PC-9 (cell line): ENCODE data around the gene YY1. TPM values are rescaled to one million over a fixed set of nuclear protein-coding genes. Genes with fewer than 3 reads are reported as not detected.
A peak's percentile ranks its signal among the peaks of the same experiment; 100 is the strongest.

ENCODE experiments used
- BruUV-seq: library from RNA; stranded (reverse); fragments of 400-500 nt; replicated peaks from 2 replicates; lab custom pipeline; 2021; lab: Mats Ljungman, UMichigan
- CTCF ChIA-PET: fragments of 300-600 bp; sonication (Branson Sonifier 250); formaldehyde crosslinking; loops from one replicate; lab custom pipeline; 2022; ENCODE audit warnings: antibody characterized with exemption; lab: Charles Lee
- POLR2A ChIA-PET: fragments of 300-600 bp; sonication (Branson Sonifier 250); formaldehyde crosslinking; loops from one replicate; lab custom pipeline; 2022; ENCODE audit warnings: antibody characterized with exemption; ENCODE audit not compliant: unreplicated experiment; lab: Charles Lee
- DNase-seq, 2 experiments: peaks; one replicate each; pipeline versions ENCODE4 v3.0.0 to v3.0.0-alpha.2; 2015 to 2022; ENCODE audit warnings: mixed read lengths in 1 of 2
- H2AFZ ChIP-seq: fragments of 200-600 bp; sonication (generic); 2 replicates; pipeline ENCODE4 v1.8.1; 2017; ENCODE audit warnings: antibody characterized with exemption
- H3F3A ChIP-seq: fragments of 200-600 bp; sonication (generic); 2 replicates; pipeline ENCODE4 v1.8.1; 2017; ENCODE audit warnings: antibody characterized with exemption, mild to moderate bottlenecking, low read depth; ENCODE audit not compliant: insufficient read depth
- H3K27ac ChIP-seq: fragments of 200-600 bp; sonication (generic); 2 replicates; pipeline ENCODE4 v1.6.1; 2016; ENCODE audit warnings: mixed run types
- H3K27me3 ChIP-seq: fragments of 200-600 bp; sonication (generic); 2 replicates; pipeline ENCODE4 v1.6.1; 2016; ENCODE audit warnings: low read depth, mixed run types; ENCODE audit not compliant: insufficient read depth
- H3K36me3 ChIP-seq: fragments of 200-600 bp; sonication (generic); 2 replicates; pipeline ENCODE4 v1.6.1; 2016; ENCODE audit warnings: low read depth, mixed run types
- H3K4me1 ChIP-seq: fragments of 200-600 bp; sonication (generic); replicated peaks from 2 replicates; pipeline ENCODE4 v1.6.1; 2016; ENCODE audit warnings: mixed run types; ENCODE audit not compliant: insufficient read depth
- H3K4me2 ChIP-seq: fragments of 200-600 bp; sonication (generic); 2 replicates; pipeline ENCODE4 v1.6.1; 2017; ENCODE audit warnings: mixed run types
- H3K4me3 ChIP-seq: fragments of 200-600 bp; sonication (generic); 2 replicates; pipeline ENCODE4 v1.6.1; 2016; ENCODE audit warnings: mixed run types
- H3K79me2 ChIP-seq: fragments of 200-600 bp; sonication (generic); 2 replicates; pipeline ENCODE4 v1.6.1; 2017; ENCODE audit warnings: low read depth, mixed run types
- H3K9me2 ChIP-seq: fragments of 200-600 bp; sonication (generic); 2 replicates; pipeline ENCODE4 v1.8.1; 2017; ENCODE audit warnings: mild to moderate bottlenecking; ENCODE audit not compliant: insufficient read depth
- H3K9me3 ChIP-seq: fragments of 200-600 bp; sonication (generic); 2 replicates; pipeline ENCODE4 v1.8.1; 2016; ENCODE audit warnings: low read depth; ENCODE audit not compliant: insufficient read depth
- H4K20me1 ChIP-seq: fragments of 200-600 bp; sonication (generic); 2 replicates; pipeline ENCODE4 v1.8.1; 2017; ENCODE audit not compliant: insufficient read depth
- EZH2 ChIP-seq: fragments of 200-600 bp; sonication (generic); IDR thresholded peaks from 2 replicates; pipeline ENCODE4 v1.8.0; 2017; ENCODE audit warnings: antibody characterized with exemption, low read depth
- intact Hi-C: fragments of 100-400 bp; cut with micrococcal nuclease; formaldehyde crosslinking; loops from one replicate; pipeline ENCODE4 v1.10.0; 2022; ENCODE audit not compliant: unreplicated experiment
- total RNA-seq: library from RNA; stranded (reverse); gene quantifications from 2 replicates; pipeline ENCODE4 v1.2.3, GENCODE V29; 2021
- TF ChIP-seq, protein P1 (sequence below): fragments of 200-600 bp; sonication (generic); conservative IDR thresholded peaks from 2 replicates; pipeline ENCODE4 v1.6.1; 2017; ENCODE audit warnings: mixed run types, antibody characterized with exemption, mild to moderate bottlenecking, moderate library complexity

The YY1 gene
- total RNA-seq, 1 experiment from 2014 or later: 32.3 TPM

DNA sequence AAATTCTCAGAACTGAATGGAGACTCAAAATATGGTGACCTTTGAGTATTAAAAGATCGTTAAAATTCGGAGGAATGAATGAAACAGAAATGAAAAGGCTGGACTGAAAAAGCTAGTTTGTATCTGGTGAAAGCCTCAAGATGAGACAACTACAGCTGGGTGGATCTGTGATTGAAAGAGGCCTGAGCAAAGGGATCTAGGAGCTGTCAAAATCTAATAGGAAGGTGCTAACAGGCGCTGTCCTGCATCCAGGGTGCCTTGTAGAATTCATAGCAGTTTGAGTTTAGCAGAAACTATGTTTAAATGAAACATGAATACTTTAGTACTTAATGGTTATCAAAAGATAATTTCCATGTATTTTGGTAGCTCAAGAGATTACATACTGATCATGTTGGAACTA, 2.3 kb downstream of the YY1 start:
- Histone ChIP-seq H2AFZ (no peak overlapping the region), H3K9me3 (no peaks in the 10 kb centered on the region), H3K4me1 (peaks cover 19% of the 10 kb centered on the region), H3K4me3 (peak overlapping the region; percentile 68), H3F3A (peaks cover 12% of the 10 kb centered on the region; the same call in 1 of the 2 replicates), H3K4me2 (peak overlapping the region; percentile 94), H4K20me1 (peaks cover 65% of the 10 kb centered on the region), H3K36me3 (no peaks in the 10 kb centered on the region), H3K79me2 (peaks cover 84% of the 10 kb centered on the region), H3K27ac (peak overlapping the region; percentile 59; the same call in 1 of the 2 replicates), H3K27me3 (no peaks in the 10 kb centered on the region), H3K9me2 (no peaks in the 10 kb centered on the region)
- POLR2A ChIA-PET: interaction anchor here (0.7 kb wide), 1 partner anchor 27 kb away, joined by 3 read pairs; no protein-coding TSS in a partner anchor
- CTCF ChIA-PET: no interaction called here
- BruUV-seq: no TSS peak
- no peak for TF ChIP-seq EZH2
- TF ChIP-seq, protein P1, sequence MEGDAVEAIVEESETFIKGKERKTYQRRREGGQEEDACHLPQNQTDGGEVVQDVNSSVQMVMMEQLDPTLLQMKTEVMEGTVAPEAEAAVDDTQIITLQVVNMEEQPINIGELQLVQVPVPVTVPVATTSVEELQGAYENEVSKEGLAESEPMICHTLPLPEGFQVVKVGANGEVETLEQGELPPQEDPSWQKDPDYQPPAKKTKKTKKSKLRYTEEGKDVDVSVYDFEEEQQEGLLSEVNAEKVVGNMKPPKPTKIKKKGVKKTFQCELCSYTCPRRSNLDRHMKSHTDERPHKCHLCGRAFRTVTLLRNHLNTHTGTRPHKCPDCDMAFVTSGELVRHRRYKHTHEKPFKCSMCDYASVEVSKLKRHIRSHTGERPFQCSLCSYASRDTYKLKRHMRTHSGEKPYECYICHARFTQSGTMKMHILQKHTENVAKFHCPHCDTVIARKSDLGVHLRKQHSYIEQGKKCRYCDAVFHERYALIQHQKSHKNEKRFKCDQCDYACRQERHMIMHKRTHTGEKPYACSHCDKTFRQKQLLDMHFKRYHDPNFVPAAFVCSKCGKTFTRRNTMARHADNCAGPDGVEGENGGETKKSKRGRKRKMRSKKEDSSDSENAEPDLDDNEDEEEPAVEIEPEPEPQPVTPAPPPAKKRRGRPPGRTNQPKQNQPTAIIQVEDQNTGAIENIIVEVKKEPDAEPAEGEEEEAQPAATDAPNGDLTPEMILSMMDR: no peak
- DNase-seq: no peak
- intact Hi-C loops: loop anchor here (10.0 kb wide), 1 partner anchor 134 kb away; the partner anchor contains the start of gene WDR25

DNA sequence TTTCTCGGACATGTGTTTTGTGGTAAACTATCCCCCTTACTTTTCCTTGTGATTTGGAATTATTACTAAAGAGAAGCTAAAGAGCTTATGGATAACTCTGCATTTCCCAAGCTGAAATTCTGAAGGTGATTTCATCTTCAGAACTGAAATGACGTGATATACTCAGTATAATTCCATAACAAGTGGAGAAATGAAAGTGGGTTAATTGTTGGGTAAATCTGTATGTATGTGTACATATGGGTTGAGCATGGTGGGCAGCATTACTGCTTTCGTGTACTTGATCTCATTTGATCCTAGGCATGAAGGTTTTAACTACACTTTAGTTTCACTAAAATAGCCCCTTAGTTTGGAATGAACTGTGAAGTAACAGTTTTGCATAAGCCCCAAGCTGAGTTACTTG, 4.1 kb downstream of the YY1 start:
- ChIA-PET POLR2A (no interaction called here), CTCF (no interaction called here)
- Histone ChIP-seq H3K27ac (no peak overlapping the region), H3K9me3 (no peaks in the 10 kb centered on the region), H3K36me3 (no peaks in the 10 kb centered on the region), H3F3A (peaks cover 20% of the 10 kb centered on the region; the same call in 1 of the 2 replicates), H2AFZ (no peak overlapping the region), H3K9me2 (no peaks in the 10 kb centered on the region), H3K4me1 (peaks cover 7% of the 10 kb centered on the region; the same call in 1 of the 2 replicates), H3K79me2 (peaks cover 84% of the 10 kb centered on the region), H3K4me3 (no peak overlapping the region), H3K27me3 (no peaks in the 10 kb centered on the region), H4K20me1 (peaks cover 70% of the 10 kb centered on the region), H3K4me2 (no peak overlapping the region)
- DNase-seq: no peak
- intact Hi-C loops: loop anchor here (10.0 kb wide), 1 partner anchor 132 kb away; the partner anchor contains the start of gene WDR25
- TF ChIP-seq, protein P1: no peak
- no peak for TF ChIP-seq EZH2
- BruUV-seq: no TSS peak

DNA sequence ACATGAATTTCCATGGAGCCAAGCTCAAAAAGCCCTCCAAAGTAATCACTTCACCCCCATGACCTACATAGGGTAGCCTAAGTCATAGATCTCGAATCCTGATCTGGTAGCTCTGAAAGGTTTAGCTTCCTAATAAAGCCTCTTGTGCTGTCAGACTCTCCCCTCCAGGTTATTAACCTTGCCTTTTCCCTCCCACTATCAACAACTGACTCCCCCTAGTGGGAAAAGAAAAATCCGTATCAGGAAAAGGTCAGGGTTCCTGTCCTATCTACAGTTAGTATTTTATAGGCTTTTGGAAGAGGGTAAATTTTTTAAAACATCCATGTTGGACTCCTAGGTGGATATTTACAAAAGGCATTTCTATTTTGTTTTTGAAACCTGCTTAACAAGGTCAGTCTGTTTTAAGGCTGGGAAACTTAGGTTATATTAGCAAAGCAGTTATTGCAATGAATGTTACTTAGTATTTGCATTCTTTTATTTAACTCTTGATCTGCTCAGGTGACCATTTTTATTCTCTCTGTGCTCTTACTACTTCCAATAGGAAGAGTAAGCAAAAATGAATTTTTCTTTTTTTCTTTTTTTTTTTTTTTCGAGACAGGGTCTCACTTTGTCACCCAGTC, 8.0 kb downstream of the YY1 start:
- no TSS peak for BruUV-seq
- no peak for TF ChIP-seq EZH2
- TF ChIP-seq, protein P1: peak; percentile 64
- intact Hi-C loops: loop anchor here (10.0 kb wide), 1 partner anchor 128 kb away; the partner anchor contains the start of gene WDR25
- Histone ChIP-seq H3K9me3 (no peaks in the 10 kb centered on the region), H3K27me3 (no peaks in the 10 kb centered on the region), H3K79me2 (peaks cover 99% of the 10 kb centered on the region), H2AFZ (no peak overlapping the region), H3K36me3 (no peaks in the 10 kb centered on the region), H3K4me1 (peaks cover 2% of the 10 kb centered on the region; the same call in 1 of the 2 replicates), H4K20me1 (peaks cover 92% of the 10 kb centered on the region), H3K9me2 (no peaks in the 10 kb centered on the region), H3K4me2 (no peak overlapping the region), H3F3A (peaks cover 19% of the 10 kb centered on the region; the same call in 1 of the 2 replicates), H3K4me3 (no peak overlapping the region), H3K27ac (no peak overlapping the region)
- peak in 1 of 2 experiments; percentile 42 for DNase-seq
- ChIA-PET CTCF (interaction anchor here (0.6 kb wide), 2 partner anchors 51 to 151 kb away, joined by 3 to 5 read pairs; no protein-coding TSS in a partner anchor), POLR2A (no interaction called here)
